ENCODE results near the gene RAD1. TPM values are rescaled to one million over a fixed set of nuclear protein-coding genes. Genes with fewer than 3 reads are reported as not detected.
"Not testable (repeated sequence)": the region's sequence is repeated elsewhere in the genome, so short reads cannot be mapped to it uniquely, and the experiment has no call there.

Gene RAD1
- total and polyA plus RNA-seq, 2 of the 8 experiments (the other 6 are each of a cell fraction or from before 2014, with no cell fraction given), result 15.1 to 37.3 TPM

- H2BK120ac ChIP-seq (replicated peaks; ENCODE audit: low read depth, low read length); H2BK5ac ChIP-seq (ENCODE audit: low read depth, low read length); H4K91ac ChIP-seq (replicated peaks; ENCODE audit: insufficient read length, low read length); H3K27ac ChIP-seq (ENCODE audit: low read depth, low read length); H3K23ac ChIP-seq (ENCODE audit: insufficient read length); H2AK5ac ChIP-seq (ENCODE audit: low read depth, low read length); H3K4me1 ChIP-seq (replicated peaks in 1 of 4; ENCODE audit: control insufficient read depth in 3 of 4, insufficient read depth in 4 of 4, low read length in 3 of 4); H3K18ac ChIP-seq (ENCODE audit: extremely low read depth, low read length); H3K14ac ChIP-seq (ENCODE audit: insufficient read length); DNase-seq (ENCODE audit: low read depth in 1 of 2, low spot score in 2 of 2); H3K27me3 ChIP-seq (replicated peaks in 1 of 4; ENCODE audit: control insufficient read depth in 3 of 4, extremely low read depth in 1 of 4, insufficient read depth in 3 of 4, low read length in 3 of 4); H2BK12ac ChIP-seq (ENCODE audit: low read depth, low read length); H3K9ac ChIP-seq (replicated peaks in 1 of 4; ENCODE audit: extremely low read depth in 1 of 4, low read depth in 3 of 4, low read length in 3 of 4); H3K9me3 ChIP-seq (ENCODE audit: insufficient read depth in 2 of 2, low read depth in 1 of 2, low read length in 1 of 2); H4K5ac ChIP-seq (ENCODE audit: insufficient read length, low read depth, low read length); H3K23me2 ChIP-seq (ENCODE audit: low read depth, low read length); H2BK20ac ChIP-seq (ENCODE audit: low read length); H2AFZ ChIP-seq (ENCODE audit: low read length); H3K4me3 ChIP-seq (ENCODE audit: extremely low read depth in 1 of 4, insufficient read depth in 2 of 4, low read depth in 3 of 4, low read length in 4 of 4); H4K8ac ChIP-seq (ENCODE audit: extremely low read depth, insufficient read depth, low read length); H3K4me2 ChIP-seq (ENCODE audit: insufficient read depth in 1 of 2, low read depth in 2 of 2, low read length in 2 of 2); H3K4ac ChIP-seq (replicated peaks; ENCODE audit: insufficient read length, low read depth, low read length); H2BK15ac ChIP-seq (ENCODE audit: low read length); H4K20me1 ChIP-seq (replicated peaks in 1 of 2; ENCODE audit: control insufficient read depth in 1 of 2, insufficient read depth in 2 of 2, low read length in 2 of 2); H3K56ac ChIP-seq (replicated peaks; ENCODE audit: insufficient read length, low read depth, low read length); FAIRE-seq; H3K79me1 ChIP-seq (ENCODE audit: low read depth, low read length): not testable (repeated sequence)
- CTCF ChIA-PET (ENCODE audit: partially characterized antibody), result interaction anchor here (0.7 to 1.7 kb wide), 3 partner anchors 71 to 1018 kb away, joined by 3 to 9 read pairs (median 3); no protein-coding TSS in a partner anchor
- Histone ChIP-seq H3K36me3 (ENCODE audit: control insufficient read depth in 2 of 4, insufficient read depth in 4 of 4, low read length in 3 of 4) (peaks cover 16 to 90% (median 61%) of the 10 kb centered on the region in 4 experiments), H3K79me2 (ENCODE audit: control insufficient read depth in 1 of 2, insufficient read depth in 2 of 2, low read length in 2 of 2) (peaks cover 0 to 26% of the 10 kb centered on the region in 2 experiments; a peak in 3 of 4 replicates)
- 87% methylated on average over 9 of the region's 9 CpGs; no CpG with 5 or more reads in 1 of the 2 experiments for WGBS, 2 experiments (ENCODE audit: extremely low coverage in 1 of 2, insufficient coverage in 1 of 2, insufficient read length in 1 of 2, insufficient replicate concordance in 2 of 2, low coverage in 1 of 2, low lambda C conversion rate in 2 of 2, missing lambda C conversion rate in 1 of 2)
- POLR2A ChIA-PET (ENCODE audit: partially characterized antibody), result interaction anchor here (0.7 to 4.6 kb wide), 4 partner anchors 8 to 76 kb away, joined by 3 to 21 read pairs (median 3); partner anchors contain the start of genes BRIX1 and RAD1
These were observed 8.0 kb upstream of the RAD1 start for GRCh38 chr5:34923256-34923655.

Data from H1 (cell line).